HepG2 (cell line): ENCODE data around the gene DAB2. TPM values are rescaled to one million over a fixed set of nuclear protein-coding genes. Genes with fewer than 3 reads are reported as not detected.

ENCODE experiments used
- ARNTL ChIP-seq: sonication (generic); formaldehyde crosslinking; IDR thresholded peaks from 2 replicates; pipeline ENCODE4 v1.4.0; 2020; ENCODE audit warnings: mild to moderate bottlenecking, missing genetic modification reagents
- ATF7 ChIP-seq, 2 experiments: fragments of 450-650 bp in 1 of 2; sonication (generic) in 1 of 2; formaldehyde crosslinking in 1 of 2; IDR thresholded peaks; 2 replicates each; pipeline versions ENCODE4 v1.4.0 to v1.6.1; 2016 to 2020; ENCODE audit warnings: antibody characterized with exemption in 1 of 2, mild to moderate bottlenecking in 1 of 2, missing genetic modification reagents in 1 of 2
- MEIS2 ChIP-seq: sonication (generic); formaldehyde crosslinking; IDR thresholded peaks from 2 replicates; pipeline ENCODE4 v1.9.0; 2021; ENCODE audit warnings: mild to moderate bottlenecking, missing genetic modification reagents
- MXD4 ChIP-seq: IDR thresholded peaks from 2 replicates; pipeline ENCODE4 v1.6.1; 2016; ENCODE audit warnings: mild to moderate bottlenecking, missing biosample characterization, missing genetic modification reagents
- NFAT5 ChIP-seq: sonication (generic); formaldehyde crosslinking; IDR thresholded peaks from 2 replicates; pipeline ENCODE4 v1.4.0; 2020; ENCODE audit warnings: missing genetic modification reagents
- SPEN ChIP-seq: sonication (generic); formaldehyde crosslinking; IDR thresholded peaks from 2 replicates; pipeline ENCODE4 v1.5.1; 2020; ENCODE audit warnings: low read depth, mild to moderate bottlenecking, missing genetic modification reagents
- XBP1 ChIP-seq: sonication (generic); formaldehyde crosslinking; IDR thresholded peaks from 2 replicates; pipeline ENCODE4 v1.5.0; 2020; ENCODE audit warnings: missing genetic modification reagents
- ZBTB20 ChIP-seq: sonication (generic); formaldehyde crosslinking; IDR thresholded peaks from 2 replicates; pipeline ENCODE4 v1.8.1; 2023; ENCODE audit warnings: missing genetic modification reagents, low read depth, mild to moderate bottlenecking, borderline replicate concordance
- ZNF292 ChIP-seq: sonication (generic); formaldehyde crosslinking; IDR thresholded peaks from 2 replicates; pipeline ENCODE4 v1.8.1; 2022; ENCODE audit warnings: mild to moderate bottlenecking, low read depth, missing genetic modification reagents, borderline replicate concordance
- ZNF335 ChIP-seq: sonication (generic); formaldehyde crosslinking; IDR thresholded peaks from 2 replicates; pipeline ENCODE4 v1.4.0; 2020; ENCODE audit warnings: missing genetic modification reagents
- ZNF430 ChIP-seq: sonication (generic); formaldehyde crosslinking; IDR thresholded peaks from 2 replicates; pipeline ENCODE4 v1.9.0; 2021; ENCODE audit warnings: mild to moderate bottlenecking, missing genetic modification reagents
- ZNF549 ChIP-seq: sonication (generic); formaldehyde crosslinking; IDR thresholded peaks from 2 replicates; pipeline ENCODE4 v1.5.0; 2020; ENCODE audit warnings: missing genetic modification reagents
- ZNF768 ChIP-seq: sonication (generic); formaldehyde crosslinking; IDR thresholded peaks from 2 replicates; pipeline ENCODE4 v1.4.0; 2020; ENCODE audit warnings: missing genetic modification reagents
- polyA plus RNA-seq, 8 experiments: library from polyadenylated mRNA; depleted of rRNA in 3 of 8; stranded (reverse) in 7 of 8; unstranded in 1 of 8; fragments of >200 nt; fragmentation: Illumina TruSeq in 4 of 8; extraction: Trizol in 4 of 8; gene quantifications; 2 replicates each; pipeline versions ENCODE4 v1.2.1 to v1.2.3, GENCODE V29; 2011 to 2016; ENCODE audit warnings: low read depth in 4 of 8, missing spikeins in 1 of 8, mixed read lengths in 1 of 8; ENCODE audit not compliant: insufficient read depth in 1 of 8
- total RNA-seq, 5 experiments: library from RNA; depleted of rRNA; stranded (reverse); fragments of >200 nt; fragmentation: Illumina TruSeq; extraction: Trizol; gene quantifications; 2 replicates each; pipeline ENCODE4 v1.2.3, GENCODE V29; 2016; ENCODE audit warnings: low read depth in 1 of 5
- TF ChIP-seq, protein P1 (sequence below): sonication (generic); formaldehyde crosslinking; IDR thresholded peaks from 2 replicates; pipeline ENCODE4 v1.5.1; 2020; ENCODE audit warnings: mild to moderate bottlenecking, missing genetic modification reagents, moderate library complexity

The DAB2 gene
- total and polyA plus RNA-seq, 2 of the 13 experiments (the other 11 are each of a cell fraction or from before 2014, with no cell fraction given): 6.4 to 6.5 TPM

- TF ChIP-seq ARNTL (CRISPR knock-in tag): 0 out of 2 replicates have a peak, but pooled peaks have one; percentile 28
- 0 out of 2 replicates have a peak, but pooled peaks have one; percentile 48 for TF ChIP-seq MXD4 (CRISPR knock-in tag)
- 0 out of 2 replicates have a peak, but pooled peaks have one; percentile 20 for TF ChIP-seq SPEN (CRISPR knock-in tag)
- no peak for TF ChIP-seq ATF7 (IDR thresholded peaks at IDR 0.05)
- no peak for TF ChIP-seq ATF7 (CRISPR knock-in tag; IDR thresholded peaks at IDR 0.05)
- 0 out of 2 replicates have a peak, but pooled peaks have one; percentile 38 for TF ChIP-seq MEIS2 (CRISPR knock-in tag)
- peak; percentile 80 for TF ChIP-seq ZNF292 (CRISPR knock-in tag)
- TF ChIP-seq, protein P1, sequence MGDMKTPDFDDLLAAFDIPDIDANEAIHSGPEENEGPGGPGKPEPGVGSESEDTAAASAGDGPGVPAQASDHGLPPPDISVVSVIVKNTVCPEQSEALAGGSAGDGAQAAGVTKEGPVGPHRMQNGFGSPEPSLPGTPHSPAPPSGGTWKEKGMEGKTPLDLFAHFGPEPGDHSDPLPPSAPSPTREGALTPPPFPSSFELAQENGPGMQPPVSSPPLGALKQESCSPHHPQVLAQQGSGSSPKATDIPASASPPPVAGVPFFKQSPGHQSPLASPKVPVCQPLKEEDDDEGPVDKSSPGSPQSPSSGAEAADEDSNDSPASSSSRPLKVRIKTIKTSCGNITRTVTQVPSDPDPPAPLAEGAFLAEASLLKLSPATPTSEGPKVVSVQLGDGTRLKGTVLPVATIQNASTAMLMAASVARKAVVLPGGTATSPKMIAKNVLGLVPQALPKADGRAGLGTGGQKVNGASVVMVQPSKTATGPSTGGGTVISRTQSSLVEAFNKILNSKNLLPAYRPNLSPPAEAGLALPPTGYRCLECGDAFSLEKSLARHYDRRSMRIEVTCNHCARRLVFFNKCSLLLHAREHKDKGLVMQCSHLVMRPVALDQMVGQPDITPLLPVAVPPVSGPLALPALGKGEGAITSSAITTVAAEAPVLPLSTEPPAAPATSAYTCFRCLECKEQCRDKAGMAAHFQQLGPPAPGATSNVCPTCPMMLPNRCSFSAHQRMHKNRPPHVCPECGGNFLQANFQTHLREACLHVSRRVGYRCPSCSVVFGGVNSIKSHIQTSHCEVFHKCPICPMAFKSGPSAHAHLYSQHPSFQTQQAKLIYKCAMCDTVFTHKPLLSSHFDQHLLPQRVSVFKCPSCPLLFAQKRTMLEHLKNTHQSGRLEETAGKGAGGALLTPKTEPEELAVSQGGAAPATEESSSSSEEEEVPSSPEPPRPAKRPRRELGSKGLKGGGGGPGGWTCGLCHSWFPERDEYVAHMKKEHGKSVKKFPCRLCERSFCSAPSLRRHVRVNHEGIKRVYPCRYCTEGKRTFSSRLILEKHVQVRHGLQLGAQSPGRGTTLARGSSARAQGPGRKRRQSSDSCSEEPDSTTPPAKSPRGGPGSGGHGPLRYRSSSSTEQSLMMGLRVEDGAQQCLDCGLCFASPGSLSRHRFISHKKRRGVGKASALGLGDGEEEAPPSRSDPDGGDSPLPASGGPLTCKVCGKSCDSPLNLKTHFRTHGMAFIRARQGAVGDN: peak; percentile 75
- 0 out of 2 replicates have a peak, but pooled peaks have one; percentile 27 for TF ChIP-seq ZBTB20 (CRISPR knock-in tag)
- TF ChIP-seq ZNF335 (CRISPR knock-in tag): 0 out of 2 replicates have a peak, but pooled peaks have one; percentile 53
- TF ChIP-seq ZNF549: no peak
- no peak for TF ChIP-seq ZNF430 (CRISPR knock-in tag)
- TF ChIP-seq XBP1: 0 out of 2 replicates have a peak, but pooled peaks have one; percentile 23
- TF ChIP-seq ZNF768: peak; percentile 61; the same call in 1 of the 2 replicates
- 0 out of 2 replicates have a peak, but pooled peaks have one; percentile 49 for TF ChIP-seq NFAT5 (CRISPR knock-in tag)
Observed at GRCh38 chr5:39424736-39425637, at the start of gene DAB2 (continued).
